H9 (cell line): ENCODE data around the gene INAFM1. TPM values are rescaled to one million over a fixed set of nuclear protein-coding genes. Genes with fewer than 3 reads are reported as not detected.

Experiments used
- DNase-seq: peaks from one replicate; pipeline ENCODE4 v3.0.0-alpha.2; 2017
- H2AFZ ChIP-seq: one replicate; pipeline ENCODE4 v1.6.1; 2013; ENCODE audit warnings: mild to moderate bottlenecking, low read length, control low read depth, moderate library complexity
- H2AK5ac ChIP-seq: 2 replicates; pipeline ENCODE4 v1.6.1; 2013; ENCODE audit warnings: low read length, control low read depth, mixed read lengths; ENCODE audit not compliant: insufficient read length
- H2BK120ac ChIP-seq: one replicate; pipeline ENCODE4 v1.6.1; 2013; ENCODE audit warnings: low read depth, mild to moderate bottlenecking, low read length, control low read depth, inconsistent platforms; ENCODE audit not compliant: poor library complexity, severe bottlenecking
- H2BK12ac ChIP-seq: 2 replicates; pipeline ENCODE4 v1.6.1; 2013; ENCODE audit warnings: low read length, control low read depth, mixed read lengths, low read depth; ENCODE audit not compliant: insufficient read length
- H2BK15ac ChIP-seq: 2 replicates; pipeline ENCODE4 v1.6.1; 2013; ENCODE audit warnings: low read depth, low read length, control low read depth
- H2BK20ac ChIP-seq: one replicate; pipeline ENCODE4 v1.6.1; 2013; ENCODE audit warnings: low read depth, mild to moderate bottlenecking, low read length, control low read depth, inconsistent platforms; ENCODE audit not compliant: poor library complexity, severe bottlenecking
- H2BK5ac ChIP-seq: 2 replicates; pipeline ENCODE4 v1.6.1; 2013; ENCODE audit warnings: low read length, control low read depth, mixed read lengths; ENCODE audit not compliant: insufficient read length
- H3K14ac ChIP-seq: 2 replicates; pipeline ENCODE4 v1.6.1; 2013; ENCODE audit warnings: low read length, control low read depth; ENCODE audit not compliant: insufficient read depth
- H3K18ac ChIP-seq: 2 replicates; pipeline ENCODE4 v1.6.1; 2013; ENCODE audit warnings: low read depth, mild to moderate bottlenecking, mixed read lengths, low read length, control low read depth; ENCODE audit not compliant: insufficient read length
- H3K23ac ChIP-seq: 2 replicates; pipeline ENCODE4 v1.6.1; 2013; ENCODE audit warnings: low read length, control low read depth, mixed read lengths, low read depth; ENCODE audit not compliant: insufficient read length
- H3K23me2 ChIP-seq: 2 replicates; pipeline ENCODE4 v1.6.1; 2013; ENCODE audit warnings: low read depth, mild to moderate bottlenecking, mixed read lengths, low read length, control low read depth; ENCODE audit not compliant: insufficient read length, poor library complexity, severe bottlenecking
- H3K27ac ChIP-seq: 2 replicates; pipeline ENCODE4 v1.5.1; 2013; ENCODE audit warnings: low read length, control low read depth, mixed read lengths, low read depth; ENCODE audit not compliant: insufficient read length
- H3K27me3 ChIP-seq: 2 replicates; pipeline ENCODE4 v1.6.1; 2013; ENCODE audit warnings: low read length, control low read depth, inconsistent platforms; ENCODE audit not compliant: insufficient read depth
- H3K4ac ChIP-seq: 2 replicates; pipeline ENCODE4 v1.6.1; 2013; ENCODE audit warnings: low read depth, mild to moderate bottlenecking, control low read depth, inconsistent platforms, low read length, moderate library complexity
- H3K4me1 ChIP-seq: 2 replicates; pipeline ENCODE4 v1.6.1; 2013; ENCODE audit warnings: low read length, control low read depth, inconsistent platforms; ENCODE audit not compliant: insufficient read depth
- H3K4me2 ChIP-seq: 2 replicates; pipeline ENCODE4 v1.6.1; 2013; ENCODE audit warnings: low read length, control low read depth, mixed read lengths; ENCODE audit not compliant: insufficient read length, insufficient read depth
- H3K56ac ChIP-seq: 2 replicates; pipeline ENCODE4 v1.6.1; 2013; ENCODE audit warnings: low read depth, mild to moderate bottlenecking, mixed read lengths, low read length, control low read depth; ENCODE audit not compliant: insufficient read length
- H3K79me1 ChIP-seq: 2 replicates; pipeline ENCODE4 v1.6.1; 2013; ENCODE audit warnings: low read depth, mild to moderate bottlenecking, moderate library complexity, low read length, control low read depth, inconsistent platforms; ENCODE audit not compliant: insufficient read depth, poor library complexity, severe bottlenecking
- H3K79me2 ChIP-seq: 2 replicates; pipeline ENCODE4 v1.6.1; 2013; ENCODE audit warnings: low read length, control low read depth, inconsistent platforms; ENCODE audit not compliant: insufficient read depth
- H3K9ac ChIP-seq: 2 replicates; pipeline ENCODE4 v1.6.1; 2013; ENCODE audit warnings: low read length, control low read depth, mixed read lengths; ENCODE audit not compliant: insufficient read length; ENCODE audit errors: extremely low read depth
- H3K9me3 ChIP-seq: one replicate; pipeline ENCODE4 v1.6.1; 2013; ENCODE audit warnings: low read depth, low read length, inconsistent platforms; ENCODE audit not compliant: control insufficient read depth
- H3T11ph ChIP-seq: one replicate; pipeline ENCODE4 v1.6.1; 2013; ENCODE audit warnings: mild to moderate bottlenecking, low read length, control low read depth, inconsistent platforms
- H4K20me1 ChIP-seq: one replicate; pipeline ENCODE4 v1.6.1; 2013; ENCODE audit not compliant: control insufficient read depth, insufficient read length, insufficient read depth
- H4K5ac ChIP-seq: 2 replicates; pipeline ENCODE4 v1.6.1; 2013; ENCODE audit warnings: low read depth, mild to moderate bottlenecking, mixed read lengths, low read length, control low read depth; ENCODE audit not compliant: insufficient read length
- H4K8ac ChIP-seq: replicated peaks from 2 replicates; pipeline ENCODE4 v1.6.1; 2013; ENCODE audit warnings: low read length, control low read depth, mixed read lengths, low read depth; ENCODE audit not compliant: insufficient read length
- H4K91ac ChIP-seq: 2 replicates; pipeline ENCODE4 v1.6.1; 2013; ENCODE audit warnings: low read depth, mild to moderate bottlenecking, moderate library complexity, mixed read lengths, low read length, control low read depth; ENCODE audit not compliant: insufficient read length
- H3K27ac Mint-ChIP-seq, 3 experiments: 2 replicates in 2 of 3; 3 replicates in 1 of 3; pipeline ENCODE4 v1.8.0; 2020 to 2021; ENCODE audit warnings: mixed read lengths in 3 of 3, mild to moderate bottlenecking in 1 of 3, moderate library complexity in 1 of 3
- H3K27me3 Mint-ChIP-seq: 2 replicates; pipeline ENCODE4 v1.8.0; 2021; ENCODE audit warnings: low read depth, mild to moderate bottlenecking, moderate library complexity, mixed read lengths
- H3K36me3 Mint-ChIP-seq, 3 experiments: 2 replicates in 2 of 3; 3 replicates in 1 of 3; pipeline ENCODE4 v1.8.0; 2020 to 2021; ENCODE audit warnings: low read depth in 3 of 3, mixed read lengths in 3 of 3; ENCODE audit not compliant: insufficient read depth in 1 of 3
- H3K4me1 Mint-ChIP-seq, 2 experiments: 2 replicates each; pipeline ENCODE4 v1.8.0; 2020; ENCODE audit warnings: mixed read lengths in 2 of 2
- H3K4me3 Mint-ChIP-seq, 2 experiments: 2 replicates in 1 of 2; 3 replicates in 1 of 2; pipeline ENCODE4 v1.8.0; 2020 to 2021; ENCODE audit warnings: mild to moderate bottlenecking in 2 of 2, mixed read lengths in 2 of 2, moderate library complexity in 1 of 2
- H3K9me3 Mint-ChIP-seq, 2 experiments: 2 replicates in 1 of 2; 3 replicates in 1 of 2; pipeline ENCODE4 v1.8.0; 2020; ENCODE audit warnings: mild to moderate bottlenecking in 2 of 2, mixed read lengths in 2 of 2, moderate library complexity in 1 of 2
- WGBS: extraction: QIAGEN DNeasy Blood & Tissue Kit; methylation state at CpG from one replicate; pipeline ENCODE4 v1.1.7; 2013; ENCODE audit warnings: missing lambda C conversion rate, low lambda C conversion rate, mixed read lengths; ENCODE audit not compliant: insufficient read length; ENCODE audit errors: extremely low coverage; 5-methylcytosine and 5-hydroxymethylcytosine counted together
- total RNA-seq: library from RNA; stranded (reverse); gene quantifications from 2 replicates; pipeline ENCODE4 v1.2.1, GENCODE V29; 2021
- TF ChIP-seq, protein P1 (sequence below): fragments of 200-600 bp; sonication (generic); conservative IDR thresholded peaks from 3 replicates; pipeline ENCODE4 v1.8.0; 2021; ENCODE audit warnings: antibody characterized with exemption, mild to moderate bottlenecking

The INAFM1 gene
- total RNA-seq, 1 experiment from 2014 or later: 8.5 TPM

DNA sequence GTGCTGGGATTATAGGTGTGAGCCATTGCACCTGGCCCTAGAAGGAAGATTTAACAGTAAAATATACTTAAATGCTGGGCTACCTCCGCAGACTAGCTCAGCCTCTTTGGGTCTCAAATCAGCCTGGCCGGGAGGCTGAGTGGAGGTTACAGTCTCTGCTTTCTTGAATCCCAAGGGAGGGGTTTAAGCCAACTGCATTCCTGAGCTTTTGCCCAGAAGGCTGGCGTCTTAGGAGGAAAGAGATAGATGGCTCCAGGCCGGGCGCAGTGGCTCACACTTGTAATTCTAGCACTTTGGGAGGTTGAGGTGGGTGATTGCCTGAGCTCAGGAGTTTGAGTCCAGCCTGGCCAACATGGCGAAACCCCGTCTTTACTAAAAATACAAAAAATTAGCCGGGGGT, 34.4 kb downstream of the INAFM1 start:
- Histone ChIP-seq H2AFZ (no peak overlapping the region), H3K23ac (no peak overlapping the region), H3K27ac (no peak overlapping the region), H4K8ac (no peak overlapping the region), H3K4me2 (no peak overlapping the region), H2AK5ac (no peak overlapping the region), H3K14ac (no peak overlapping the region), H3T11ph (no peak overlapping the region), H4K91ac (no peak overlapping the region), H3K4me1 (no peaks in the 10 kb centered on the region), H2BK15ac (no peak overlapping the region), H2BK12ac (no peak overlapping the region), H3K23me2 (no peaks in the 10 kb centered on the region), H3K56ac (no peak overlapping the region), H2BK120ac (no peak overlapping the region), H3K9ac (no peak overlapping the region), H3K9me3 (no peaks in the 10 kb centered on the region), H3K27me3 (no peaks in the 10 kb centered on the region), H2BK5ac (no peak overlapping the region), H4K5ac (no peak overlapping the region), H3K79me1 (no peaks in the 10 kb centered on the region), H3K79me2 (no peaks in the 10 kb centered on the region), H2BK20ac (no peak overlapping the region), H4K20me1 (no peaks in the 10 kb centered on the region), H3K4ac (no peak overlapping the region), H3K18ac (no peak overlapping the region)
- H3K27me3 Mint-ChIP-seq: peaks cover 19% of the 10 kb centered on the region
- H3K9me3 Mint-ChIP-seq: peaks cover 0 to 2% of the 10 kb centered on the region in 2 experiments; a peak in 2 of 5 replicates
- TF ChIP-seq, protein P1, sequence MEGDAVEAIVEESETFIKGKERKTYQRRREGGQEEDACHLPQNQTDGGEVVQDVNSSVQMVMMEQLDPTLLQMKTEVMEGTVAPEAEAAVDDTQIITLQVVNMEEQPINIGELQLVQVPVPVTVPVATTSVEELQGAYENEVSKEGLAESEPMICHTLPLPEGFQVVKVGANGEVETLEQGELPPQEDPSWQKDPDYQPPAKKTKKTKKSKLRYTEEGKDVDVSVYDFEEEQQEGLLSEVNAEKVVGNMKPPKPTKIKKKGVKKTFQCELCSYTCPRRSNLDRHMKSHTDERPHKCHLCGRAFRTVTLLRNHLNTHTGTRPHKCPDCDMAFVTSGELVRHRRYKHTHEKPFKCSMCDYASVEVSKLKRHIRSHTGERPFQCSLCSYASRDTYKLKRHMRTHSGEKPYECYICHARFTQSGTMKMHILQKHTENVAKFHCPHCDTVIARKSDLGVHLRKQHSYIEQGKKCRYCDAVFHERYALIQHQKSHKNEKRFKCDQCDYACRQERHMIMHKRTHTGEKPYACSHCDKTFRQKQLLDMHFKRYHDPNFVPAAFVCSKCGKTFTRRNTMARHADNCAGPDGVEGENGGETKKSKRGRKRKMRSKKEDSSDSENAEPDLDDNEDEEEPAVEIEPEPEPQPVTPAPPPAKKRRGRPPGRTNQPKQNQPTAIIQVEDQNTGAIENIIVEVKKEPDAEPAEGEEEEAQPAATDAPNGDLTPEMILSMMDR: no peak
- whole genome bisulfite sequencing: no CpG with 5 or more reads among the region's 8 CpGs
- DNase-seq: no peak
- H3K4me1 Mint-ChIP-seq: peaks cover 7% of the 10 kb centered on the region in 2 experiments
- no peaks in the 10 kb centered on the region for H3K36me3 Mint-ChIP-seq
- no peak overlapping the region for H3K4me3 Mint-ChIP-seq
- H3K27ac Mint-ChIP-seq: no peak overlapping the region
